ENCODE data around the gene CNGB1. TPM values are rescaled to one million over a fixed set of nuclear protein-coding genes. Genes with fewer than 3 reads are reported as not detected.

The CNGB1 gene
- total and polyA plus RNA-seq, 4 donors: under 0.01 TPM; not detected in 2

DNA sequence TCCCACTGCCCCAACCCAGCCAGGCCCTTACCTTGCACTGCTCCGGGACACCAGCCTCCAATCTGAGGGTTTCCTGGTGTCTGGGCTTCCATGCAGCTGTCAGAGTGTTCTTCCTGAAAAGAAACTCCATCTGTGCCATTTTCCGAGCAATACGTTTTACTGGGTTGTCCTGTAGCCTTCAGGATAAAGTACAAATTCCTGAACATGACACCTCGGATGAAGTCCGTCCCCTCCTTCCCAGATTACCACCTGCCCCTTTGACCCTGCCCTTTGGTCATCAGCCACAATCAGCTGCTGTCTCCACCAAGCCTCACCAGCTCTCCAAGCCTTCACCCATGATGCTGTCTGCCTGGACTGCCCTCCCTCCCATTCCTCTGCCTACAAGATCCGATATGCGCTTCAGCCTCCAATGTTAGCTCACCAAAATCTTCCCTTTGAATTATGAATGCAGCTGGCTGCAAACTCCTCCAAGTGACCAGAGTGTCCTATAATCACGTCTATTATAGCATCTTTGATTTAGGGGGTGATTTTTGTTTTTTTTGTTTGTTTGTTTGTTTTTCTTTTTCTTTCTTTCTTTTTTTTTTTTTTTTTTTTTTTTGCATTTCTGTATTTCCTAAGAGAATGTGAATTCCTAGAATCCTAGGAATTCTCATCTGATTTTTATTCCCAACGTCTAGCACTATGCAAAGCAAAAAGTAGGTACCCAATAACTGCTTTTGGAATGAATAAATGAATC is 108.1 kb downstream of the CNGB1 start:
- H3K4me3 ChIP-seq (ENCODE audit: low read depth in 1 of 3, low read length in 3 of 3): peak overlapping the region; percentile 74 to 92 (median 86)
- peak overlapping the region; percentile 83 to 85 for H3K27ac ChIP-seq (ENCODE audit: low read depth in 1 of 2, low read length in 2 of 2)
- TF ChIP-seq, protein P1, sequence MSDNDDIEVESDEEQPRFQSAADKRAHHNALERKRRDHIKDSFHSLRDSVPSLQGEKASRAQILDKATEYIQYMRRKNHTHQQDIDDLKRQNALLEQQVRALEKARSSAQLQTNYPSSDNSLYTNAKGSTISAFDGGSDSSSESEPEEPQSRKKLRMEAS (IDR thresholded peaks at IDR 0.05): peak; percentile 91
- peak; percentile 96 for TF ChIP-seq SP1 (IDR thresholded peaks at IDR 0.05)
- TF ChIP-seq HNF4A (conservative IDR thresholded peaks at IDR 0.05): peak; percentile 99
- peak; percentile 93 to 96 for TF ChIP-seq RXRA (IDR thresholded peaks at IDR 0.05)
- TF ChIP-seq RAD21 (IDR thresholded peaks at IDR 0.05): peak; percentile 20 to 71
- TF ChIP-seq GABPA (IDR thresholded peaks at IDR 0.05 in 1 of 2, conservative IDR thresholded peaks at IDR 0.05 in 1 of 2): no peak
- peak; percentile 14 for TF ChIP-seq FOXA2 (IDR thresholded peaks at IDR 0.05)
- peak; percentile 30 to 76 for TF ChIP-seq EGR1 (IDR thresholded peaks at IDR 0.05; ENCODE audit: low read depth in 2 of 2)
- TF ChIP-seq, protein P2, sequence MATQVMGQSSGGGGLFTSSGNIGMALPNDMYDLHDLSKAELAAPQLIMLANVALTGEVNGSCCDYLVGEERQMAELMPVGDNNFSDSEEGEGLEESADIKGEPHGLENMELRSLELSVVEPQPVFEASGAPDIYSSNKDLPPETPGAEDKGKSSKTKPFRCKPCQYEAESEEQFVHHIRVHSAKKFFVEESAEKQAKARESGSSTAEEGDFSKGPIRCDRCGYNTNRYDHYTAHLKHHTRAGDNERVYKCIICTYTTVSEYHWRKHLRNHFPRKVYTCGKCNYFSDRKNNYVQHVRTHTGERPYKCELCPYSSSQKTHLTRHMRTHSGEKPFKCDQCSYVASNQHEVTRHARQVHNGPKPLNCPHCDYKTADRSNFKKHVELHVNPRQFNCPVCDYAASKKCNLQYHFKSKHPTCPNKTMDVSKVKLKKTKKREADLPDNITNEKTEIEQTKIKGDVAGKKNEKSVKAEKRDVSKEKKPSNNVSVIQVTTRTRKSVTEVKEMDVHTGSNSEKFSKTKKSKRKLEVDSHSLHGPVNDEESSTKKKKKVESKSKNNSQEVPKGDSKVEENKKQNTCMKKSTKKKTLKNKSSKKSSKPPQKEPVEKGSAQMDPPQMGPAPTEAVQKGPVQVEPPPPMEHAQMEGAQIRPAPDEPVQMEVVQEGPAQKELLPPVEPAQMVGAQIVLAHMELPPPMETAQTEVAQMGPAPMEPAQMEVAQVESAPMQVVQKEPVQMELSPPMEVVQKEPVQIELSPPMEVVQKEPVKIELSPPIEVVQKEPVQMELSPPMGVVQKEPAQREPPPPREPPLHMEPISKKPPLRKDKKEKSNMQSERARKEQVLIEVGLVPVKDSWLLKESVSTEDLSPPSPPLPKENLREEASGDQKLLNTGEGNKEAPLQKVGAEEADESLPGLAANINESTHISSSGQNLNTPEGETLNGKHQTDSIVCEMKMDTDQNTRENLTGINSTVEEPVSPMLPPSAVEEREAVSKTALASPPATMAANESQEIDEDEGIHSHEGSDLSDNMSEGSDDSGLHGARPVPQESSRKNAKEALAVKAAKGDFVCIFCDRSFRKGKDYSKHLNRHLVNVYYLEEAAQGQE (IDR thresholded peaks at IDR 0.05): peak; percentile 71
- peak; percentile 72 for TF ChIP-seq TAF1 (conservative IDR thresholded peaks at IDR 0.05)
- TF ChIP-seq, protein P3, sequence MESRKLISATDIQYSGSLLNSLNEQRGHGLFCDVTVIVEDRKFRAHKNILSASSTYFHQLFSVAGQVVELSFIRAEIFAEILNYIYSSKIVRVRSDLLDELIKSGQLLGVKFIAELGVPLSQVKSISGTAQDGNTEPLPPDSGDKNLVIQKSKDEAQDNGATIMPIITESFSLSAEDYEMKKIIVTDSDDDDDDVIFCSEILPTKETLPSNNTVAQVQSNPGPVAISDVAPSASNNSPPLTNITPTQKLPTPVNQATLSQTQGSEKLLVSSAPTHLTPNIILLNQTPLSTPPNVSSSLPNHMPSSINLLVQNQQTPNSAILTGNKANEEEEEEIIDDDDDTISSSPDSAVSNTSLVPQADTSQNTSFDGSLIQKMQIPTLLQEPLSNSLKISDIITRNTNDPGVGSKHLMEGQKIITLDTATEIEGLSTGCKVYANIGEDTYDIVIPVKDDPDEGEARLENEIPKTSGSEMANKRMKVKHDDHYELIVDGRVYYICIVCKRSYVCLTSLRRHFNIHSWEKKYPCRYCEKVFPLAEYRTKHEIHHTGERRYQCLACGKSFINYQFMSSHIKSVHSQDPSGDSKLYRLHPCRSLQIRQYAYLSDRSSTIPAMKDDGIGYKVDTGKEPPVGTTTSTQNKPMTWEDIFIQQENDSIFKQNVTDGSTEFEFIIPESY (IDR thresholded peaks at IDR 0.05): peak; percentile 76
- TF ChIP-seq YY1 (IDR thresholded peaks at IDR 0.05): peak; percentile 74
- peak; percentile 41 for TF ChIP-seq FOXA1 (IDR thresholded peaks at IDR 0.05)
- peak; percentile 72 for TF ChIP-seq NR2F2 (IDR thresholded peaks at IDR 0.05)
- peak; percentile 78 to 91 for TF ChIP-seq JUND (IDR thresholded peaks at IDR 0.05)
- TF ChIP-seq, protein P4, sequence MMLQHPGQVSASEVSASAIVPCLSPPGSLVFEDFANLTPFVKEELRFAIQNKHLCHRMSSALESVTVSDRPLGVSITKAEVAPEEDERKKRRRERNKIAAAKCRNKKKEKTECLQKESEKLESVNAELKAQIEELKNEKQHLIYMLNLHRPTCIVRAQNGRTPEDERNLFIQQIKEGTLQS (IDR thresholded peaks at IDR 0.05): peak; percentile 86
- TF ChIP-seq HNF4G (IDR thresholded peaks at IDR 0.05): peak; percentile 98
- TF ChIP-seq, protein P5, sequence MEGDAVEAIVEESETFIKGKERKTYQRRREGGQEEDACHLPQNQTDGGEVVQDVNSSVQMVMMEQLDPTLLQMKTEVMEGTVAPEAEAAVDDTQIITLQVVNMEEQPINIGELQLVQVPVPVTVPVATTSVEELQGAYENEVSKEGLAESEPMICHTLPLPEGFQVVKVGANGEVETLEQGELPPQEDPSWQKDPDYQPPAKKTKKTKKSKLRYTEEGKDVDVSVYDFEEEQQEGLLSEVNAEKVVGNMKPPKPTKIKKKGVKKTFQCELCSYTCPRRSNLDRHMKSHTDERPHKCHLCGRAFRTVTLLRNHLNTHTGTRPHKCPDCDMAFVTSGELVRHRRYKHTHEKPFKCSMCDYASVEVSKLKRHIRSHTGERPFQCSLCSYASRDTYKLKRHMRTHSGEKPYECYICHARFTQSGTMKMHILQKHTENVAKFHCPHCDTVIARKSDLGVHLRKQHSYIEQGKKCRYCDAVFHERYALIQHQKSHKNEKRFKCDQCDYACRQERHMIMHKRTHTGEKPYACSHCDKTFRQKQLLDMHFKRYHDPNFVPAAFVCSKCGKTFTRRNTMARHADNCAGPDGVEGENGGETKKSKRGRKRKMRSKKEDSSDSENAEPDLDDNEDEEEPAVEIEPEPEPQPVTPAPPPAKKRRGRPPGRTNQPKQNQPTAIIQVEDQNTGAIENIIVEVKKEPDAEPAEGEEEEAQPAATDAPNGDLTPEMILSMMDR (IDR thresholded peaks at IDR 0.05; ENCODE audit: low read depth, low read length, missing input control): no peak
- H3K9me3 ChIP-seq (ENCODE audit: control insufficient read depth in 4 of 4, low read length in 3 of 4): no peaks in the 10 kb centered on the region
- H3K27me3 ChIP-seq (ENCODE audit: control insufficient read depth in 4 of 4, insufficient read depth in 4 of 4, low read length in 3 of 4): no peaks in the 10 kb centered on the region
- peak; percentile 56 for DNase-seq (ENCODE audit: low spot score)
- no peaks in the 10 kb centered on the region for H3K36me3 ChIP-seq (ENCODE audit: control insufficient read depth in 4 of 4, insufficient read depth in 3 of 4, low read depth in 1 of 4, low read length in 3 of 4)
- H3K4me1 ChIP-seq (ENCODE audit: control insufficient read depth in 4 of 4, insufficient read depth in 4 of 4, low read length in 3 of 4): peaks cover 2 to 33% (median 25%) of the 10 kb centered on the region in 4 donors
- peak overlapping the region in 1 of 2 donors; percentile 92 for H3K9ac ChIP-seq (ENCODE audit: low read depth in 1 of 2, low read length in 2 of 2)
- 22% methylated on average over 9 of the region's 9 CpGs for WGBS

All from liver (tissue), 9 donors.